Upper lobe of right lung (tissue), 1 donor: ENCODE results near the gene TMPRSS7. TPM values are rescaled to one million over a fixed set of nuclear protein-coding genes. Genes with fewer than 3 reads are reported as not detected.
A peak's percentile ranks its signal among the peaks of the same experiment; 100 is the strongest.

Experiments
- ATAC-seq: fragments of 200-7000 bp; cut with Tn5 transposase; one replicate; pipeline ENCODE4 v1.9.1; 2020; ENCODE audit warnings: mild to moderate bottlenecking, moderate library complexity
- DNase-seq: peaks from one replicate; pipeline ENCODE4 v3.0.0-alpha.2; 2020
- H3K27ac ChIP-seq: fragments of 200-600 bp; one replicate; pipeline ENCODE4 v1.8.0; 2022
- H3K27me3 ChIP-seq: fragments of 200-600 bp; one replicate; pipeline ENCODE4 v1.8.0; 2022; ENCODE audit warnings: mild to moderate bottlenecking
- H3K36me3 ChIP-seq: fragments of 200-600 bp; one replicate; pipeline ENCODE4 v1.8.0; 2022
- H3K4me1 ChIP-seq: fragments of 200-600 bp; one replicate; pipeline ENCODE4 v1.8.0; 2022
- H3K4me3 ChIP-seq: fragments of 200-600 bp; one replicate; pipeline ENCODE4 v1.8.0; 2022; ENCODE audit warnings: mild to moderate bottlenecking
- H3K9me3 ChIP-seq: fragments of 200-600 bp; one replicate; pipeline ENCODE4 v1.8.0; 2022
- intact Hi-C: fragments of 100-400 bp; cut with DNase I; formaldehyde crosslinking; loops from one replicate; pipeline ENCODE4 v1.11.0; 2022
- total RNA-seq: library from RNA; stranded (reverse); fragmentation: NEBNext Ultra II Directional; extraction: Animal tissue kit (Norgen Biotek cat#: 25700); gene quantifications from one replicate; pipeline ENCODE4 v1.2.1, GENCODE V29; 2021
- TF ChIP-seq, protein P1 (sequence below): fragments of 200-600 bp; IDR thresholded peaks from one replicate; pipeline ENCODE4 v1.8.0; 2022; ENCODE audit warnings: antibody characterized with exemption
- donor health status: DM: no; HTN: yes; CAD: no; lungs with severe emphysema.

TMPRSS7 gene
- total RNA-seq, 1 donor from 2014 or later: 0.20 TPM

DNA sequence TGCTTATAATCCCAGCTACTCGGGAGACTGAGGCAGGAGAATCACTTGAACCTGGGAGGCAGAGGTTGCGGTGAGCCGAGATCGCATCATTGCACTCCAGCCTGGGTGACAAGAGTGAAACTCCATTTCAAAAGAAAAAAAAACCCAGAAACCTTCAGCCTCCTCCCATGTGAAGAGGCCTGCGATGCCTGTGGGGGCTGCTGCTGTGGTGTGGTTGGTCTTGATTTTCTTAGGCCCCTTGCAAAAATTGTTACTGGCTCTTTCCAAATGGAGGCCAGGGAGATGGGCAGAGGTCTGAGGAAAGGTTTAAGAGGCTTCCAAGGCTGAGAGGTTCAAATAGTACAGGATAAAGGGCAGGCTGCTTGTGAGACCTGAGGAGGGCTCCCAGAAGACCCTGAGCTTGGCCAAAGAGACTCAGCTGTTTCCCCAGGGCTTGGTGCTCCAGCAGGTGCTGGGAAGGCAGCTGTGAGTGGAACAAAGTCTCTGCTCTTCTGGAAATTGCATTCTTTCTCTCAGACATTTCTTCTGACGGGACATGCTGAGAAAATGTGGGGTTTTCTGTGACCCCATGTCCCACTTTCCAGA lies 80.1 kb downstream of the TMPRSS7 start:
- ATAC-seq: no peak
- no peak for DNase-seq
- Histone ChIP-seq H3K9me3 (no peaks in the 10 kb centered on the region), H3K36me3 (no peaks in the 10 kb centered on the region), H3K27me3 (no peaks in the 10 kb centered on the region), H3K4me3 (no peak overlapping the region), H3K4me1 (no peaks in the 10 kb centered on the region), H3K27ac (no peak overlapping the region)
- TF ChIP-seq, protein P1, sequence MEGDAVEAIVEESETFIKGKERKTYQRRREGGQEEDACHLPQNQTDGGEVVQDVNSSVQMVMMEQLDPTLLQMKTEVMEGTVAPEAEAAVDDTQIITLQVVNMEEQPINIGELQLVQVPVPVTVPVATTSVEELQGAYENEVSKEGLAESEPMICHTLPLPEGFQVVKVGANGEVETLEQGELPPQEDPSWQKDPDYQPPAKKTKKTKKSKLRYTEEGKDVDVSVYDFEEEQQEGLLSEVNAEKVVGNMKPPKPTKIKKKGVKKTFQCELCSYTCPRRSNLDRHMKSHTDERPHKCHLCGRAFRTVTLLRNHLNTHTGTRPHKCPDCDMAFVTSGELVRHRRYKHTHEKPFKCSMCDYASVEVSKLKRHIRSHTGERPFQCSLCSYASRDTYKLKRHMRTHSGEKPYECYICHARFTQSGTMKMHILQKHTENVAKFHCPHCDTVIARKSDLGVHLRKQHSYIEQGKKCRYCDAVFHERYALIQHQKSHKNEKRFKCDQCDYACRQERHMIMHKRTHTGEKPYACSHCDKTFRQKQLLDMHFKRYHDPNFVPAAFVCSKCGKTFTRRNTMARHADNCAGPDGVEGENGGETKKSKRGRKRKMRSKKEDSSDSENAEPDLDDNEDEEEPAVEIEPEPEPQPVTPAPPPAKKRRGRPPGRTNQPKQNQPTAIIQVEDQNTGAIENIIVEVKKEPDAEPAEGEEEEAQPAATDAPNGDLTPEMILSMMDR: no peak
- intact Hi-C loops: no loop called here

DNA sequence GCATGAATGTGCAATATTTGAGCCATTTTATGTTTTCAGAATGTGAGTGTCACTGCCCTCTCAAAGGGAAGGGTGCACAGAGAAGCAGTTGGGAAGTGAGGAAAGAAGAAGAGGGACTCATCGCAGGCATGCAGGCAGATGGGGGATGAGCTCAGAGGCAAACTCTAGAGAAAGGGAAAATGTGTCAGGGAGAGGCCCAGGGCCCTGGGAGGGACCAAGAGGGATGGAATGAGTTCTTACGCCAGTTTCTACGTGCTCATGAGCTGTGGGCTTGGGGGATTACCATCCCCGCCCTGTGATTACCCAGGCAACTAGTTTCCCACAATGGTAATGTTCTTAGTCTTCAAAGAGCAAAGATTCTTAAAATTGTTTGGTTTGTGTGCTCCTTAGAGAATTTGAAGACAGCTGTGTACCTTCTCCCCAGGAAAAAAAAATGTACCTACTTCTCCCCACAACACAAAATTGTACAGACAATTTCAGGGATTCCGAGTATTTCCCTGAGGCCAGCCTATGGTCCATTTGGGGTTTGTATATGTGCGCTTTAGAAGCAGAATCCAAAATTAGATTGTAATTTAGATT lies 80.7 kb downstream of the TMPRSS7 start:
- DNase-seq (no peak), ATAC-seq (no peak)
- Histone ChIP-seq H3K4me3 (no peak overlapping the region), H3K27ac (no peak overlapping the region), H3K9me3 (no peaks in the 10 kb centered on the region), H3K36me3 (no peaks in the 10 kb centered on the region), H3K27me3 (no peaks in the 10 kb centered on the region), H3K4me1 (no peaks in the 10 kb centered on the region)
- TF ChIP-seq, protein P1: no peak
- intact Hi-C loops: no loop called here

DNA sequence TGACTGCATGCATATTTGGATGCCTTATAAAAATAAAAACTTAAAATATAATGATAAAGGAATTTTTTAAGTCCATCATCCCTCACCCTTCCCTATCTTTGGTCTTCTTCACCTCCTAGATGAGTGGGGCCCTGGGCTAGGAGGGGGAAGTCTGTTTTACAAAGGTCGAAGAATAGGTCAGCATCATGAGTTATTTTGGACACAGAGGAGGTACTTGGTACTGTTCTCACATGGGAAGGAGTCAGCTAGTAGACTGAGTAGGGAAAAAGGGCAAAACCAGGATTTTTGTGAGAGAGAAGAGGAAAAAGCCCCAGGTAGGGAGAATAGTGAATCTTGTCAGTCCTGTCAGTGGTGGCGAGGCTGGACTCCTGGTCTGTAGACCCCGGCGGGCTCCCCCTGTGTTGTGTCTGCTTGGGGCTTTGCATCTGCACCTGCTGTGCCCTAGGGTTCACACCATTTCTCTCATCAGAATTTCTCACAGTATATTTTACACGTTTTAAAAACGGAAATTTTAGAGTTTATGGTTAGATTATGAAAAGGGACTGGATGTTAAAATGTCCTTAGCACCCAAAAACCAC lies 81.4 kb downstream of the TMPRSS7 start:
- Histone ChIP-seq H3K27me3 (no peaks in the 10 kb centered on the region), H3K9me3 (no peaks in the 10 kb centered on the region), H3K4me3 (no peak overlapping the region), H3K27ac (no peak overlapping the region), H3K4me1 (no peaks in the 10 kb centered on the region), H3K36me3 (no peaks in the 10 kb centered on the region)
- no peak for ATAC-seq
- intact Hi-C loops: no loop called here
- TF ChIP-seq, protein P1: no peak
- no peak for DNase-seq

DNA sequence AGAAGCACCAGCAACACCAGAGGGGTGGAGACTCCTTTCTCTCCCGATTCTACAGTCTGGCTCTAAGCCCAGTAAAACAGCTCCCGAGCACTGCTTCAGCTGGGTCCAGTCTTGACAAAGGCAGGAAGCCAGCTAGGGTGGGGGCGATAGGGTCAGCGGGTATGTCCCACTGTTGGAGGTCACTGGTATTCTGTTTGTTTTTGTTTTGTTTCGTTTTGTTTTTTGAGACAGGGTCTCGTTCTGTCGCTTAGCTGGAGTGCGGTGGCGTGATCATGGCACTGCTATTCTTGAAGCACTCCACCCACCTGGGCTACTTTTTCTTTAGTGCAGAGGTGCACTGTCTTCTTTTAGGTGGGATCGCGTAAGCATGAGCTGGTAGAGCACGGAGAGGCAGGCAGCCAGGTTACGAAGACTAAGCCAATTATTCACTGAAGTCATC lies 82.2 kb downstream of the TMPRSS7 start:
- H3K9me3 ChIP-seq: no peaks in the 10 kb centered on the region
- no peaks in the 10 kb centered on the region for H3K27me3 ChIP-seq
- H3K27ac ChIP-seq: no peak overlapping the region
- intact Hi-C loops: no loop called here
- no peaks in the 10 kb centered on the region for H3K36me3 ChIP-seq
- no peak for ATAC-seq
- no peaks in the 10 kb centered on the region for H3K4me1 ChIP-seq
- TF ChIP-seq, protein P1: no peak
- DNase-seq: no peak
- peak overlapping the region; percentile 3 for H3K4me3 ChIP-seq

DNA sequence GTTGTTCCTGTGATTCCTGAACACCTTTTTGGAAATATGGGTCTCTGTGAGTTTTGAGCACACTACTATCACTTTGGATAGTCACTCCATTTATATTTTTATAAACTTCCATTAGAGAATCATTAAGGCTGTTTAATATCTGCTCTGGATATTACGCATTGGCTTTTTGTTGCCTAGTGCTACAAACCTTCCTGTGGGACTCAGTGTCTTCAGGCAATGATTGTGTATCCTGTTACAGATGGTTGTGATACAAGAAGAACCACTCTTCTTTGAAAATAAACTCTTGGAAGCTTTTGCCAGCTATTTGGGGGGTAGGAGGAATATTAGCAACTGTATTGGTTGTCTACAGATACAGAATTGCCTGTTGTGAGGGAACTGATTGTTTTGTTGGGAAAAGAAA lies 82.9 kb downstream of the TMPRSS7 start:
- TF ChIP-seq, protein P1: no peak
- ATAC-seq (no peak), DNase-seq (no peak)
- H3K27ac ChIP-seq: no peak overlapping the region
- no peaks in the 10 kb centered on the region for H3K4me1 ChIP-seq
- H3K27me3 ChIP-seq: no peaks in the 10 kb centered on the region
- no peaks in the 10 kb centered on the region for H3K36me3 ChIP-seq
- intact Hi-C loops: no loop called here
- H3K9me3 ChIP-seq: no peaks in the 10 kb centered on the region
- H3K4me3 ChIP-seq: no peak overlapping the region
